Memory B cell (primary cell): ENCODE measurements around the gene SNAI3.

Experiments
- ATAC-seq: fragments of 150-1000 bp; cut with Tn5 transposase; 2 replicates; pipeline ENCODE4 v1.10.0; 2021; ENCODE audit warnings: low read depth, mild to moderate bottlenecking, moderate library complexity
- DNase-seq, 2 donors: peaks; one replicate each; pipeline ENCODE4 v3.0.0; 2022; ENCODE audit warnings: low spot score in 2 of 2
- H3K27ac Mint-ChIP-seq: one replicate; pipeline ENCODE4 v1.8.0; 2022; ENCODE audit warnings: mild to moderate bottlenecking, moderate library complexity, mixed read lengths
- H3K27me3 Mint-ChIP-seq: one replicate; pipeline ENCODE4 v1.8.0; 2022; ENCODE audit warnings: mixed read lengths
- H3K36me3 Mint-ChIP-seq: one replicate; pipeline ENCODE4 v1.8.0; 2022; ENCODE audit warnings: mild to moderate bottlenecking, mixed read lengths
- H3K4me1 Mint-ChIP-seq: one replicate; pipeline ENCODE4 v1.8.0; 2022; ENCODE audit warnings: mixed read lengths
- H3K4me3 Mint-ChIP-seq: one replicate; pipeline ENCODE4 v1.8.0; 2022; ENCODE audit warnings: mild to moderate bottlenecking, moderate library complexity, mixed read lengths
- H3K9me3 Mint-ChIP-seq: one replicate; pipeline ENCODE4 v1.8.0; 2022; ENCODE audit warnings: mixed read lengths

SNAI3 gene

DNA sequence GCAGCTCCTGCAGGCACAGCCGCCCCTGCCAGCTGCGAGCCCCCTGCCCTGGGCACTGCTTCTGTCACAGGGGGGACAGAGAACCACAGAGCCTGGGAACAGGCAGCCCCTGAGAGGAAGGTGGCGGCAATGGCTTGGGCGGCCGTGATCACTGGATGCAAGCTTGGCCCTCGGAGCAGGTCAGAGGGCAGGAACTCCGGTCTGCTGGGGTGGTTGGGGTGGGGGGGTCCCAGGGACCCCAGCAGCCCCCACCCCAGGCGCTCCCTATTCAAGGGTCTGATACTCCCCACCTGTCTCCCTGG, 33.6 kb downstream of the SNAI3 start:
- Mint-ChIP-seq H3K27ac (peak overlapping the region; percentile 98), H3K27me3 (no peaks in the 10 kb centered on the region), H3K4me1 (peaks cover 11% of the 10 kb centered on the region), H3K36me3 (peaks cover 13% of the 10 kb centered on the region), H3K4me3 (no peak overlapping the region), H3K9me3 (no peaks in the 10 kb centered on the region)
- DNase-seq (no peak), ATAC-seq (no peak)

GRCh38 chr16:88651989-88652761, 34.1 kb downstream of the SNAI3 start:
- ATAC-seq: no peak
- Mint-ChIP-seq H3K4me1 (peaks cover 11% of the 10 kb centered on the region), H3K9me3 (no peaks in the 10 kb centered on the region), H3K27me3 (no peaks in the 10 kb centered on the region), H3K27ac (peak overlapping the region; percentile 98), H3K36me3 (peaks cover 13% of the 10 kb centered on the region), H3K4me3 (peak overlapping the region; percentile 95)
- DNase-seq: no peak

DNA sequence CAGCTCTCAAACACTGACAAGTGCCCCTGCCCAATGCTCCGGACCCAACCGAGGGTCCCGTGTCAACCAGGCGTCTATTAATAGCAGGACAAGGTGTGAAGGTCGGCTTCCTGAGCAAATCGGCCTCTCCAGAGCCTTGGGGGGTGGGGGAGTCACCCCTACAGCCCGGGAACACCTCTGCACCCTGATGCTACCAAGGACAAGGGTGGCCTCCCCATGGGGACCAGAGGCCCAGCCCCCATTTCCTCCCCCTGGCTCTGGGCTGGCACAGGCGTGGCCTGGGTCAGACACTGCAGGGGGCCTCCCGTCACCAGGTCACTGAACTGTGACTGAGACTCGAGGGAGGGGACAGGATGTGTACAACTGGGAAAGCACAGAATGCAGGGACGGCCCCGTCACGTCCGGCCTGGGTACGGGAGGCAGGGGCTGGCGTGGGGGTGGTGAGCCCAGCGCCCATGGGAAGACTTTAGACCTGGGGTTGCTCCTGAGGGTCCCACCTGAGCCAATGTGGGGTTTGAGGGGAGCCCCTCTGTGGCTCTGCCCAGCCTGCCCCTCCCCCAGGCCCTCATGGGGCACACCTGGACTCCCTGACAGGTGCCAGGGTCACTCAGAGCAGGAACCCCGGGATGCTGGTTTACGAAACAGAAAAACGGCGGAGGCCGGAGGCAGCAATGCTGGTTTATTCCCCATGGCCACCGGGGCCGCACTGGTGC, 34.9 kb downstream of the SNAI3 start:
- Mint-ChIP-seq H3K27me3 (no peaks in the 10 kb centered on the region), H3K36me3 (peaks cover 13% of the 10 kb centered on the region), H3K4me1 (peaks cover 11% of the 10 kb centered on the region), H3K9me3 (no peaks in the 10 kb centered on the region), H3K27ac (peak overlapping the region; percentile 98), H3K4me3 (peak overlapping the region; percentile 95)
- ATAC-seq: peak; percentile 77
- peak; percentile 73 to 84 for DNase-seq

- Mint-ChIP-seq H3K9me3 (no peaks in the 10 kb centered on the region), H3K4me3 (peak within 1 kb of the TSS; percentile 95), H3K36me3 (peaks cover 13% of the 10 kb centered on the region), H3K27ac (peak within 1 kb of the TSS; percentile 98), H3K27me3 (no peaks in the 10 kb centered on the region), H3K4me1 (peaks cover 11% of the 10 kb centered on the region)
- peak; percentile 89 for DNase-seq
- peak; percentile 78 for ATAC-seq
These were observed 35.5 kb downstream of the SNAI3 start, which contains the start of gene CYBA for GRCh38 chr16:88650749-88651275. TSS of gene CYBA (minus strand) at chr16:88651053. CDS start at chr16:88651013, 40 bp downstream.

DNA sequence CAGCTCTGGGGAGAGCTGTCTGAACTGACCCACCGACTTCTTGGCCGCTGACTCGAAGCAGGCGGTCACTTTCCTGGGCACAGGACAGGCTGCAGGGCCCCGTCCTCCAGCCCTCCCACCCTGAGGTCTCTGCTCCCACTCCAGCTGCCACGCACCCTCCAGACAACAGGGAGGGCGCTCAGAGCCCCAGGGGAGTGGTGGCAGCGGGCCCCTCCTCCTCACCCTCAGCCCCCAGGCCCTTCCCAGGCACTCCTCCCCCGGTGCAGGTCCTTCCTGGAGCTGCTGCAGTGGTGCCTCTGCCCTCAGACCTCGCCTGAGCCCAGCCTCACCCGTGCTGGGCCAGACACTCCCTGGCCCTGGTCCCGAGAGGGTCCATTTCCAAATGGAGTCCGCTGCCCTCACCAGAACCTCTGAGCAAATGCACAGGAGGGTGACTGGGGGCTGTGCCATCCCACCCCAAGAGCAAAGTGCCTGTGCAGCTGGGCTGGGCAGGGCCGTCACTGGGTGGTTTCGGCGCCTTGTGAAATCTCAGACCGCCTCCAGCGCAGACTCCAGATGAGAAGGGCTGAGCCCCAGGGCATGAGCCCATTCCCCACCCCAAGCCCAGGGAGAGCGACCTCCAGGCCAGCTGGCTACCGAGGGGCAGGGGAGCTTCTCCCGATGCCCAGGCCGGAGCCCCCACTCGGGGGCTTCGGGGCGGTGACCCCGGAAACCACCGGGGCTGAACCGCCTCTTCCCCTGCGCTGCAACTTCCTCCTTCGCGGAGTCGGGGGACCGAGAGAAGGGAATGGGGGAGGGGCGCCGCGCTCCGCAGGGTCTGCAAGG, 36.2 kb downstream of the SNAI3 start:
- H3K27ac Mint-ChIP-seq: peak overlapping the region; percentile 98
- peak; percentile 60 to 71 for DNase-seq
- H3K4me1 Mint-ChIP-seq: peaks cover 15% of the 10 kb centered on the region
- H3K36me3 Mint-ChIP-seq: peaks cover 13% of the 10 kb centered on the region
- no peaks in the 10 kb centered on the region for H3K27me3 Mint-ChIP-seq
- peak overlapping the region; percentile 95 for H3K4me3 Mint-ChIP-seq
- peak; percentile 27 for ATAC-seq
- no peaks in the 10 kb centered on the region for H3K9me3 Mint-ChIP-seq

- peak overlapping the region; percentile 85 for H3K27ac Mint-ChIP-seq
- peaks cover 23% of the 10 kb centered on the region for H3K4me1 Mint-ChIP-seq
- peaks cover 15% of the 10 kb centered on the region for H3K36me3 Mint-ChIP-seq
- DNase-seq (no peak), ATAC-seq (no peak)
- H3K9me3 Mint-ChIP-seq: no peaks in the 10 kb centered on the region
- no peaks in the 10 kb centered on the region for H3K27me3 Mint-ChIP-seq
- H3K4me3 Mint-ChIP-seq: peak overlapping the region; percentile 95
These were observed 36.9 kb downstream of the SNAI3 start for GRCh38 chr16:88649195-88649923.

- H3K4me1 Mint-ChIP-seq: peaks cover 30% of the 10 kb centered on the region
- DNase-seq (peak in 1 of 2 donors; percentile 10), ATAC-seq (no peak)
- H3K4me3 Mint-ChIP-seq: peak overlapping the region; percentile 95
- no peaks in the 10 kb centered on the region for H3K9me3 Mint-ChIP-seq
- H3K27me3 Mint-ChIP-seq: no peaks in the 10 kb centered on the region
- peaks cover 15% of the 10 kb centered on the region for H3K36me3 Mint-ChIP-seq
- no peak overlapping the region for H3K27ac Mint-ChIP-seq
These were observed 38.9 kb downstream of the SNAI3 start for GRCh38 chr16:88647178-88648070.

- ATAC-seq: no peak
- Mint-ChIP-seq H3K9me3 (no peaks in the 10 kb centered on the region), H3K27ac (no peak overlapping the region), H3K27me3 (no peaks in the 10 kb centered on the region), H3K36me3 (peaks cover 22% of the 10 kb centered on the region), H3K4me1 (peaks cover 37% of the 10 kb centered on the region), H3K4me3 (peak overlapping the region; percentile 11)
- peak in 1 of 2 donors; percentile 10 for DNase-seq
These were observed 39.8 kb downstream of the SNAI3 start for GRCh38 chr16:88646345-88647034.

DNA sequence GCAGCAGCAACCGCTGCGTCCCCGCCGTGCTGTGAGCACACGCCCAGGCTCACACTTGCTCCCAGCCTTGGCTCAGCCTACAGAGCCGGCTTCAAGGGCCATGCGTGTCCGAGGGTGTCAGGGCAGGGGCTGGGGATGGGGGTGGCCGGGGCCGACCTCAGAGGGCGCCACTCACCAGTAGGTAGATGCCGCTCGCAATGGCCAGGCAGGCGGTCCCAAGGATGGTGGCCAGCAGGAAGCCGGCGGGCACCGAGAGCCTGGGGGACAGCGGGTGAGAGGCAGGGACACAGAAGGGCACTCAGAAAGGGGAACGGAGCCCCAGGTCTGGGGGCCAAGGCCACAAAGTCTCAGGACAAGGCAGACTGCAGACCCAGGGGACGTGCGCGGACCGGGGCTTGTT, 40.4 kb downstream of the SNAI3 start:
- Mint-ChIP-seq H3K27me3 (no peaks in the 10 kb centered on the region), H3K27ac (no peak overlapping the region), H3K4me1 (peaks cover 35% of the 10 kb centered on the region), H3K9me3 (no peaks in the 10 kb centered on the region), H3K36me3 (peaks cover 22% of the 10 kb centered on the region), H3K4me3 (no peak overlapping the region)
- ATAC-seq (no peak), DNase-seq (no peak)

- H3K4me1 Mint-ChIP-seq: peaks cover 38% of the 10 kb centered on the region
- H3K27me3 Mint-ChIP-seq: no peaks in the 10 kb centered on the region
- no peaks in the 10 kb centered on the region for H3K9me3 Mint-ChIP-seq
- ATAC-seq (no peak), DNase-seq (no peak)
- H3K36me3 Mint-ChIP-seq: peaks cover 22% of the 10 kb centered on the region
- H3K4me3 Mint-ChIP-seq: no peak overlapping the region
- no peak overlapping the region for H3K27ac Mint-ChIP-seq
These were observed 40.9 kb downstream of the SNAI3 start for GRCh38 chr16:88645455-88645854.

- Mint-ChIP-seq H3K27me3 (no peaks in the 10 kb centered on the region), H3K9me3 (no peaks in the 10 kb centered on the region), H3K4me3 (no peak overlapping the region), H3K36me3 (peaks cover 17% of the 10 kb centered on the region), H3K4me1 (peaks cover 42% of the 10 kb centered on the region), H3K27ac (no peak overlapping the region)
- DNase-seq: no peak
- no peak for ATAC-seq
These were observed 42.7 kb downstream of the SNAI3 start for GRCh38 chr16:88643644-88643932.

- DNase-seq: no peak
- Mint-ChIP-seq H3K36me3 (peaks cover 17% of the 10 kb centered on the region), H3K4me3 (peak overlapping the region; percentile 32), H3K27me3 (no peaks in the 10 kb centered on the region), H3K4me1 (peaks cover 47% of the 10 kb centered on the region), H3K27ac (peak overlapping the region; percentile 55), H3K9me3 (no peaks in the 10 kb centered on the region)
- no peak for ATAC-seq
These were observed 43.2 kb downstream of the SNAI3 start for GRCh38 chr16:88642881-88643643.
